ENCODE results near the gene AMDHD1. TPM values are rescaled to one million over a fixed set of nuclear protein-coding genes. Genes with fewer than 3 reads are reported as not detected.

The AMDHD1 gene
- polyA plus RNA-seq, 3 donors = 0.43 to 1.9 (median 1.0) TPM

DNA sequence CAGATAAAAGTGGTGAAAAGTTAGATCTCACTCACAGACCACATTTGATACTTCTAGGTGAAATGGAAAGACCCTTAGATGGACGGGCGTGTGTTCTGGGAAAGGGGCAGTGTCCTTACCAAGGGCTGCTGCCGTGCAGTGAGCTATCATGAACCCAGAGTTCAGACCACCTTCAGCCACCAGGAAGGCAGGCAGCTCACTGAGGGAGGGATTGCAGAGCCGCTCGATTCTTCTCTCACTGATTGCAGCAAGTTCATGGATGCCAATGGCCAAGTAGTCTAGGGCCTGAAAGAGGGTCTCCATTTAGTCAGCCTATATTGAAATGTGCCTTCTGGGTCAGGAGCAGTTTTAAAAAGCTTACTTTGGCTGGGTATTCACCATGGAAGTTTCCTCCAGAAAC lies 37.3 kb downstream of the AMDHD1 start:
- Mint-ChIP-seq H3K36me3 (peaks cover 71 to 96% of the 10 kb centered on the region in 2 donors), H3K4me1 (no peaks in the 10 kb centered on the region), H3K9me3 (no peaks in the 10 kb centered on the region), H3K27me3 (ENCODE audit: low read depth in 3 of 3) (no peaks in the 10 kb centered on the region), H3K27ac (no peak overlapping the region), H3K4me3 (no peak overlapping the region)
- intact Hi-C loops (cut with micrococcal nuclease) = no loop called here
- DNase-seq = no peak
- H3K36me3 ChIP-seq (replicated peaks in 1 of 2; ENCODE audit: control insufficient read depth in 1 of 2, insufficient read depth in 2 of 2, low read length in 2 of 2) = peaks cover 89 to 100% of the 10 kb centered on the region in 2 donors
- H3K4me3 ChIP-seq (replicated peaks in 1 of 3; ENCODE audit: low read depth in 2 of 3, low read length in 3 of 3) = no peak overlapping the region
- no peaks in the 10 kb centered on the region for H3K4me1 ChIP-seq (ENCODE audit: control insufficient read depth in 1 of 2, insufficient read depth in 2 of 2, low read length in 2 of 2)
- TF ChIP-seq, protein P1, sequence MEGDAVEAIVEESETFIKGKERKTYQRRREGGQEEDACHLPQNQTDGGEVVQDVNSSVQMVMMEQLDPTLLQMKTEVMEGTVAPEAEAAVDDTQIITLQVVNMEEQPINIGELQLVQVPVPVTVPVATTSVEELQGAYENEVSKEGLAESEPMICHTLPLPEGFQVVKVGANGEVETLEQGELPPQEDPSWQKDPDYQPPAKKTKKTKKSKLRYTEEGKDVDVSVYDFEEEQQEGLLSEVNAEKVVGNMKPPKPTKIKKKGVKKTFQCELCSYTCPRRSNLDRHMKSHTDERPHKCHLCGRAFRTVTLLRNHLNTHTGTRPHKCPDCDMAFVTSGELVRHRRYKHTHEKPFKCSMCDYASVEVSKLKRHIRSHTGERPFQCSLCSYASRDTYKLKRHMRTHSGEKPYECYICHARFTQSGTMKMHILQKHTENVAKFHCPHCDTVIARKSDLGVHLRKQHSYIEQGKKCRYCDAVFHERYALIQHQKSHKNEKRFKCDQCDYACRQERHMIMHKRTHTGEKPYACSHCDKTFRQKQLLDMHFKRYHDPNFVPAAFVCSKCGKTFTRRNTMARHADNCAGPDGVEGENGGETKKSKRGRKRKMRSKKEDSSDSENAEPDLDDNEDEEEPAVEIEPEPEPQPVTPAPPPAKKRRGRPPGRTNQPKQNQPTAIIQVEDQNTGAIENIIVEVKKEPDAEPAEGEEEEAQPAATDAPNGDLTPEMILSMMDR (IDR thresholded peaks at IDR 0.05) = no peak
- no peak overlapping the region for H2AFZ ChIP-seq (ENCODE audit: insufficient read depth, low read depth, low read length, poor library complexity, severe bottlenecking)
- H3K27ac ChIP-seq (ENCODE audit: low read depth in 1 of 2, low read length in 2 of 2) = no peak overlapping the region
- H4K20me1 ChIP-seq (ENCODE audit: insufficient read depth, low read length) = no peaks in the 10 kb centered on the region
- WGBS (ENCODE audit: insufficient coverage) = 100% methylated on average over 3 of the region's 5 CpGs
- no peaks in the 10 kb centered on the region for H3K27me3 ChIP-seq (ENCODE audit: control insufficient read depth in 2 of 2, insufficient read depth in 2 of 2, low read length in 2 of 2)
- no peak overlapping the region for H3K9ac ChIP-seq (ENCODE audit: insufficient read depth, low read length, poor library complexity, severe bottlenecking)
- no peak overlapping the region for H3K4me2 ChIP-seq (replicated peaks; ENCODE audit: extremely low read depth, low read length, poor library complexity, severe bottlenecking)
- H3K9me3 ChIP-seq (replicated peaks in 1 of 2; ENCODE audit: control insufficient read depth in 1 of 2, insufficient read depth in 1 of 2, low read length in 2 of 2) = no peaks in the 10 kb centered on the region
- no peaks in the 10 kb centered on the region for H3K79me2 ChIP-seq (ENCODE audit: insufficient read depth, low read length)

DNA sequence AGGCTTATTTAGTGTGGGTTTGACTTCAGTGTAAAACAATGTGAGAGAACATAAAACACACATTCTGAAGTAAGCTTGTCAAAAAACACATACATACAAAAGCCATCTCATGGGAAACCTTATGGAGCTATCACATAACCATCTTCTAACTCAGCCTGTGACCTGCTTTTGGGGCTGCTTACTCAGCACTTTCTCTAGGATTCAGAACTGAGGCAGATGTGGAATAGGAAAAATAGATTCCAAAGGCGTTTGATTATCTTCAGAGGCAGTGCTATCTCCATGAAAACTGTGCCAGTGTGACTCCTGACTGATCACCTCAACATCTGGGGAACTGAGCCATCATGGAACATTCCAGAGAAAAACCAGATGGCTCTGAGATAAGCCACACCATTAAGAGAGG lies 39.5 kb downstream of the AMDHD1 start:
- no peak overlapping the region for H3K27ac Mint-ChIP-seq

More for the DNA sequence above, 39.5 kb downstream of the AMDHD1 start:
- no CpG with 5 or more reads among the region's 1 CpG for WGBS (ENCODE audit: insufficient coverage)
- Histone ChIP-seq H3K27me3 (ENCODE audit: control insufficient read depth in 2 of 2, insufficient read depth in 2 of 2, low read length in 2 of 2) (no peaks in the 10 kb centered on the region), H2AFZ (ENCODE audit: insufficient read depth, low read depth, low read length, poor library complexity, severe bottlenecking) (no peak overlapping the region), H3K27ac (ENCODE audit: low read depth in 1 of 2, low read length in 2 of 2) (no peak overlapping the region), H3K36me3 (replicated peaks in 1 of 2; ENCODE audit: control insufficient read depth in 1 of 2, insufficient read depth in 2 of 2, low read length in 2 of 2) (peaks cover 81 to 100% of the 10 kb centered on the region in 2 donors), H3K9ac (ENCODE audit: insufficient read depth, low read length, poor library complexity, severe bottlenecking) (no peak overlapping the region), H3K9me3 (replicated peaks in 1 of 2; ENCODE audit: control insufficient read depth in 1 of 2, insufficient read depth in 1 of 2, low read length in 2 of 2) (no peaks in the 10 kb centered on the region), H4K20me1 (ENCODE audit: insufficient read depth, low read length) (no peaks in the 10 kb centered on the region), H3K4me2 (replicated peaks; ENCODE audit: extremely low read depth, low read length, poor library complexity, severe bottlenecking) (no peak overlapping the region), H3K4me1 (ENCODE audit: control insufficient read depth in 1 of 2, insufficient read depth in 2 of 2, low read length in 2 of 2) (no peaks in the 10 kb centered on the region), H3K79me2 (ENCODE audit: insufficient read depth, low read length) (no peaks in the 10 kb centered on the region), H3K4me3 (replicated peaks in 1 of 3; ENCODE audit: low read depth in 2 of 3, low read length in 3 of 3) (no peak overlapping the region)
- Mint-ChIP-seq H3K9me3 (no peaks in the 10 kb centered on the region), H3K4me1 (no peaks in the 10 kb centered on the region), H3K27me3 (ENCODE audit: low read depth in 3 of 3) (no peaks in the 10 kb centered on the region), H3K36me3 (peaks cover 69 to 96% of the 10 kb centered on the region in 2 donors), H3K4me3 (no peak overlapping the region)
- DNase-seq = no peak
- intact Hi-C loops (cut with micrococcal nuclease) = no loop called here
- TF ChIP-seq, protein P1 (IDR thresholded peaks at IDR 0.05) = no peak
